HUDEP-2 (cell line): ENCODE measurements around the gene KRT83.
A peak's percentile ranks its signal among the peaks of the same experiment; 100 is the strongest.
"Not testable (repeated sequence)": the region's sequence is repeated elsewhere in the genome, so short reads cannot be mapped to it uniquely, and the experiment has no call there.

Experiments used
- DNase-seq, 76 experiments: peaks; one replicate each; lab custom pipeline; 2025; ENCODE audit not compliant: unreplicated experiment in 76 of 76; lab: John Stamatoyannopoulos, UW

The KRT83 gene

GRCh38 chr12:52290483-52291134 is 30.6 kb downstream of the KRT83 start:
- DNase-seq, result not testable (repeated sequence)

- not testable (repeated sequence) for DNase-seq
Observed at GRCh38 chr12:52287816-52288805, 33.1 kb downstream of the KRT83 start.

GRCh38 chr12:52286857-52287785 is 34.1 kb downstream of the KRT83 start:
- DNase-seq, result not testable (repeated sequence)

GRCh38 chr12:52285851-52286530 is 35.2 kb downstream of the KRT83 start:
- DNase-seq, result no peak

GRCh38 chr12:52285172-52285745 is 35.9 kb downstream of the KRT83 start:
- no peak for DNase-seq

- DNase-seq, result no peak
Observed at GRCh38 chr12:52284562-52285171, 36.5 kb downstream of the KRT83 start.

- no peak for DNase-seq
Observed at GRCh38 chr12:52280796-52281560, 40.2 kb downstream of the KRT83 start.

- DNase-seq, result no peak
Observed at GRCh38 chr12:52280319-52280795, 40.8 kb downstream of the KRT83 start.

- DNase-seq, result no peak
Observed at GRCh38 chr12:52279422-52280318, 41.5 kb downstream of the KRT83 start.

- DNase-seq, result peak in 58 of 76 experiments; percentile 3 to 72 (median 40)
Observed at GRCh38 chr12:52278575-52279421, 42.4 kb downstream of the KRT83 start.

- DNase-seq, result no peak
Observed at GRCh38 chr12:52277486-52278245, 43.5 kb downstream of the KRT83 start.

- DNase-seq, result no peak
Observed at GRCh38 chr12:52275686-52276085, 45.5 kb downstream of the KRT83 start.

GRCh38 chr12:52274521-52275120 is 46.6 kb downstream of the KRT83 start, which contains the start of gene KRT86:
KRT86 (plus strand) TSS chr12:52274645; CDS start chr12:52301917, 27,272 bp downstream.
- no peak for DNase-seq

GRCh38 chr12:52271158-52271557 is 50.0 kb downstream of the KRT83 start:
- no peak for DNase-seq

GRCh38 chr12:52270541-52271070 is 50.6 kb downstream of the KRT83 start:
- no peak for DNase-seq
